ENCODE results near the gene HMGN4.

- TF ChIP-seq CTCF (IDR thresholded peaks at IDR 0.05) (no peak), POLR2A (IDR thresholded peaks at IDR 0.05) (no peak)
Observed at GRCh38 chr6:26493258-26493657, 44.9 kb upstream of the HMGN4 start.

Data from thyroid gland (tissue), 4 donors.